ENCODE data around the gene MAN1B1. TPM values are rescaled to one million over a fixed set of nuclear protein-coding genes. Genes with fewer than 3 reads are reported as not detected.
A peak's percentile ranks its signal among the peaks of the same experiment; 100 is the strongest.

Gene MAN1B1
- total RNA-seq, 1 experiment from 2014 or later = 50.9 TPM

GRCh38 chr9:137044037-137044436 is 42.7 kb upstream of the MAN1B1 start:
- DNase-seq (ENCODE audit: low read depth, low spot score) (no peak), ATAC-seq (no peak)
- Histone ChIP-seq H3K36me3 (ENCODE audit: control insufficient read depth in 1 of 2, insufficient read depth in 2 of 2, low read length in 2 of 2) (peaks cover 3 to 5% of the 10 kb centered on the region in 2 experiments; a peak in 2 of 4 replicates), H3K27me3 (ENCODE audit: insufficient read depth, low read length) (no peaks in the 10 kb centered on the region), H3K4me3 (replicated peaks in 1 of 2; ENCODE audit: low read depth in 1 of 2, low read length in 2 of 2) (peak overlapping the region in 1 of 2 experiments; percentile 55; a peak in 1 of 4 replicates), H3K4me2 (ENCODE audit: low read length) (peak overlapping the region; percentile 97), H2AFZ (ENCODE audit: low read depth, low read length, poor library complexity, severe bottlenecking) (no peak overlapping the region), H4K20me1 (ENCODE audit: insufficient read depth) (no peaks in the 10 kb centered on the region), H3K9ac (ENCODE audit: low read length) (peak overlapping the region; percentile 74; the same call in 1 of the 2 replicates), H3K9me3 (ENCODE audit: control insufficient read depth in 1 of 2, insufficient read depth in 1 of 2, low read depth in 1 of 2, low read length in 2 of 2) (no peaks in the 10 kb centered on the region), H3K9me2 (ENCODE audit: insufficient read depth) (no peaks in the 10 kb centered on the region), H3K27ac (ENCODE audit: low read depth, low read length) (peak overlapping the region; percentile 77; the same call in 1 of the 2 replicates), H3K79me2 (ENCODE audit: insufficient read depth, low read length) (peaks cover 24% of the 10 kb centered on the region; the same call in 1 of the 2 replicates), H3K4me1 (ENCODE audit: control insufficient read depth in 1 of 2, insufficient read depth in 2 of 2, low read length in 2 of 2) (peaks cover 12 to 26% of the 10 kb centered on the region in 2 experiments)
- CTCF ChIA-PET = no interaction called here
- TSS peak; percentile 51 for BruUV-seq (replicated peaks)
- intact Hi-C loops (cut with micrococcal nuclease) = no loop called here
- no peak for TF ChIP-seq CEBPB (IDR thresholded peaks at IDR 0.05; ENCODE audit: low read depth)
- TF ChIP-seq JUND (IDR thresholded peaks at IDR 0.05) = no peak
- no peak for TF ChIP-seq RAD21 (IDR thresholded peaks at IDR 0.05; ENCODE audit: low read depth)
- no peak for TF ChIP-seq POLR2AphosphoS5 (IDR thresholded peaks at IDR 0.05; ENCODE audit: low read depth, low read length)
- no peak for TF ChIP-seq SIN3A (IDR thresholded peaks at IDR 0.05; ENCODE audit: low read depth)
- no peak for TF ChIP-seq SP1 (IDR thresholded peaks at IDR 0.05; ENCODE audit: low read depth)
- TF ChIP-seq MAX (IDR thresholded peaks at IDR 0.05) = no peak
- no peak for TF ChIP-seq ELF1 (IDR thresholded peaks at IDR 0.05; ENCODE audit: borderline replicate concordance, low read depth)
- no peak for TF ChIP-seq POLR2A (IDR thresholded peaks at IDR 0.05; ENCODE audit: borderline replicate concordance, extremely low read depth, insufficient read depth, insufficient read length)
- TF ChIP-seq EZH2 (IDR thresholded peaks at IDR 0.05) = no peak
- no peak for TF ChIP-seq ZFX (IDR thresholded peaks at IDR 0.05)
- no peak for TF ChIP-seq FOSL1 (IDR thresholded peaks at IDR 0.05; ENCODE audit: low read depth)
- TF ChIP-seq ATF3 (IDR thresholded peaks at IDR 0.05) = no peak
- no peak for TF ChIP-seq CBX3 (IDR thresholded peaks at IDR 0.05; ENCODE audit: low read depth)
- no peak for TF ChIP-seq YY1 (IDR thresholded peaks at IDR 0.05; ENCODE audit: extremely low read depth, insufficient replicate concordance, low read depth, low read length)
- no peak for TF ChIP-seq EZH2phosphoT487 (IDR thresholded peaks at IDR 0.05; ENCODE audit: borderline replicate concordance)
- TF ChIP-seq CTCF (IDR thresholded peaks at IDR 0.05 in 2 of 3, conservative IDR thresholded peaks at IDR 0.05 in 1 of 3; ENCODE audit: borderline replicate concordance in 1 of 3, insufficient read depth in 1 of 3, low read depth in 2 of 3, low read length in 2 of 3) = no peak
- POLR2A ChIA-PET = no interaction called here
- RAD21 ChIA-PET (ENCODE audit: low non-redundant PET in 1 of 2, low total read pairs in 2 of 2, uncharacterized antibody in 2 of 2, unreplicated experiment in 2 of 2) = no interaction called here

Data from HCT116 (cell line).